Measurements from ENCODE around the gene PCDHB1. TPM values are rescaled to one million over a fixed set of nuclear protein-coding genes. Genes with fewer than 3 reads are reported as not detected.
A peak's percentile ranks its signal among the peaks of the same experiment; 100 is the strongest.
"Not testable (repeated sequence)": the region's sequence is repeated elsewhere in the genome, so short reads cannot be mapped to it uniquely, and the experiment has no call there.

The PCDHB1 gene
- total RNA-seq, 1 donor = under 0.01 TPM

DNA sequence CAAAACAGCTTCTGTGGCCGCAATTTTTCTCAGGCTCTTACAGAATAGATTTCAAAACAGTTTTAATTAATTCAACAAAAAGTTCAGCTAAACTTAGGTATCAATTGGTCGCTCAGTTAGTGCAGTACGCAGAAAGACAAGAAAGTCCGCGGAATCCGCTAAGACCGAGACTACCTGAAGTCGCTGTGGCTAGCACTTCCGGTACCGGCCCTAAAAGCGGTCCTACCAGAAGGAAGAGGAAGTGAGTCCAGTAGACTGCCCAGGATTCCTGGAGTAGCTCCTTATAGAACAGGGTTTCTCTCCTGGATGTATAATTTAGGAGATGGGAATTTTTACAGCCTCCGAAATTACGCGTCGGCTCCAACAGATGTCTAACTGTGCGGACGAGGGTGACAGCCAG, 26.7 kb downstream of the PCDHB1 start:
- DNase-seq (ENCODE audit: low read depth in 2 of 3, low spot score in 2 of 3) = no peak

GRCh38 chr5:141082228-141082627, 31.1 kb downstream of the PCDHB1 start:
- no peak for DNase-seq (ENCODE audit: low read depth in 2 of 3, low spot score in 2 of 3)

GRCh38 chr5:141084487-141084989, 33.4 kb downstream of the PCDHB1 start:
- DNase-seq (ENCODE audit: low read depth in 2 of 3, low spot score in 2 of 3) = peak in 2 of 3 donors; percentile 20 to 47

DNA sequence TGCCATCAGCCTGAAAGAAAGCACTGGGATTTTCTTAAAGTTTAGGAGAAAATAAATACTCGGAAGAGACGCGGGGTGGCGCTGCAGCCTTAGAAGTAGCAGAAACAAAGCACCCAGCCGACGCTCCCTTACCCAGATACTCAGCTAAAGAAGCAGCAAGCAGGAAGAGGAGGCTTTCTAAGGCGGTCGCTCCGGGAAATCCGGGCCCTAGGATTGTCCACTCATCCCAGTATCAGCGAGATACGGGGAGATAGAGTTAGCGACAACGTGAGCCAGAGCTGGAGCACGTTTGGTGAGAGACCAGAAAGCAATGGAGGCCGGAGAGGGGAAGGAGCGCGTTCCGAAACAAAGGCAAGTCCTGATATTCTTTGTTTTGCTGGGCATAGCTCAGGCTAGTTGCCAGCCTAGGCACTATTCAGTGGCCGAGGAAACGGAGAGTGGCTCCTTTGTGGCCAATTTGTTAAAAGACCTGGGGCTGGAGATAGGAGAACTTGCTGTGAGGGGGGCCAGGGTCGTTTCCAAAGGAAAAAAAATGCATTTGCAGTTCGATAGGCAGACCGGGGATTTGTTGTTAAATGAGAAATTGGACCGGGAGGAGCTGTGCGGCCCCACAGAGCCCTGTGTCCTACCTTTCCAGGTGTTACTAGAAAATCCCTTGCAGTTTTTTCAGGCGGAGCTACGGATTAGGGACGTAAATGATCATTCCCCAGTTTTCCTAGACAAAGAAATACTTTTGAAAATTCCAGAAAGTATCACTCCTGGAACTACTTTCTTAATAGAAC, 43.5 kb downstream of the PCDHB1 start, which contains the start of gene PCDHB2:
Gene PCDHB2 (plus strand): TSS at position 135 of the 782 bp plus-strand sequence. CDS start 176 bp downstream, at position 311.
- peak in 1 of 3 donors; percentile 5 for DNase-seq (ENCODE audit: low read depth in 2 of 3, low spot score in 2 of 3)

GRCh38 chr5:141095263-141095641, 44.1 kb downstream of the PCDHB1 start:
- no peak for DNase-seq (ENCODE audit: low read depth in 2 of 3, low spot score in 2 of 3)

DNA sequence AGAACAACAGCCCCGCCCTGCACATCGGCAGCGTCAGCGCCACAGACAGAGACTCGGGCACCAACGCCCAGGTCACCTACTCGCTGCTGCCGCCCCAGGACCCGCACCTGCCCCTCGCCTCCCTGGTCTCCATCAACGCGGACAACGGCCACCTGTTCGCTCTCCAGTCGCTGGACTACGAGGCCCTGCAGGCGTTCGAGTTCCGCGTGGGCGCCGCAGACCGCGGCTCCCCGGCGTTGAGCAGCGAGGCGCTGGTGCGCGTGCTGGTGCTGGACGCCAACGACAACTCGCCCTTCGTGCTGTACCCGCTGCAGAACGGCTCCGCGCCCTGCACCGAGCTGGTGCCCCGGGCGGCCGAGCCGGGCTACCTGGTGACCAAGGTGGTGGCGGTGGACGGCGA, 45.0 kb downstream of the PCDHB1 start:
- not testable (repeated sequence) for DNase-seq (ENCODE audit: low read depth in 2 of 3, low spot score in 2 of 3)

DNA sequence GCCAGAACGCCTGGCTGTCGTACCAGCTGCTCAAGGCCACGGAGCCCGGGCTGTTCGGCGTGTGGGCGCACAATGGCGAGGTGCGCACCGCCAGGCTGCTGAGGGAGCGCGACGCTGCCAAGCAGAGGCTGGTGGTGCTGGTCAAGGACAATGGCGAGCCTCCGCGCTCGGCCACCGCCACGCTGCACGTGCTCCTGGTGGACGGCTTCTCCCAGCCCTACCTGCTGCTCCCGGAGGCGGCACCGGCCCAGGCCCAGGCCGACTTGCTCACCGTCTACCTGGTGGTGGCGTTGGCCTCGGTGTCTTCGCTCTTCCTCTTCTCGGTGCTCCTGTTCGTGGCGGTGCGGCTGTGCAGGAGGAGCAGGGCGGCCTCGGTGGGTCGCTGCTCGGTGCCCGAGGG, 45.4 kb downstream of the PCDHB1 start:
- not testable (repeated sequence) for DNase-seq (ENCODE audit: low read depth in 2 of 3, low spot score in 2 of 3)

DNA sequence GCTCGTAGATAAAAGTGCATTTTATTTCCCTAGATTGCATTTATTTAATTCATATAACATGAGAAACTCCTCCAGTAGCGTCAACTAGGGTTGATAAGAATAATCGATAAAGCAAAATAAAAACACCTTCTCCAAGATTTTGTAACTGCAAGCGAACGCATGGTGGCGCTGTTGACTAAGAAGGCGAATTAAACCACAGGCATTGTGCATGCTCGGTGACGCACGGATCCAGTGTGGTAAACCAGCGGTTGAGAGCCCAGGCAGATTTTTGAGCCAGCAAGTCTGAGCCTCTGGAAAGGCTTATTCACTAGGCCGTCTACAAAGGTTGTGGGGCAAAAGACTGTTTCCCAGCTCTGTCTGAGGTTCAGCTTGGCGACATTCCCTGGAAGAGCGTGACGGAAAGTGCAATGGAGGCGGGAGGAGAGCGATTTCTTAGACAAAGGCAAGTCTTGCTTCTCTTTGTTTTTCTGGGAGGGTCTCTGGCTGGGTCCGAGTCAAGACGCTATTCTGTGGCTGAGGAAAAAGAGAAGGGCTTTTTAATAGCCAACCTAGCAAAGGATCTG, 49.1 kb downstream of the PCDHB1 start, which contains the start of gene PCDHB3:
Gene PCDHB3 (plus strand): TSS at position 231 of the 563 bp plus-strand sequence. CDS start 177 bp downstream, at position 408.
- peak in 1 of 3 donors; percentile 41 for DNase-seq (ENCODE audit: low read depth in 2 of 3, low spot score in 2 of 3)

- no peak for DNase-seq (ENCODE audit: low read depth in 2 of 3, low spot score in 2 of 3)
Measured at GRCh38 chr5:141101059-141101458, 49.9 kb downstream of the PCDHB1 start.

DNA sequence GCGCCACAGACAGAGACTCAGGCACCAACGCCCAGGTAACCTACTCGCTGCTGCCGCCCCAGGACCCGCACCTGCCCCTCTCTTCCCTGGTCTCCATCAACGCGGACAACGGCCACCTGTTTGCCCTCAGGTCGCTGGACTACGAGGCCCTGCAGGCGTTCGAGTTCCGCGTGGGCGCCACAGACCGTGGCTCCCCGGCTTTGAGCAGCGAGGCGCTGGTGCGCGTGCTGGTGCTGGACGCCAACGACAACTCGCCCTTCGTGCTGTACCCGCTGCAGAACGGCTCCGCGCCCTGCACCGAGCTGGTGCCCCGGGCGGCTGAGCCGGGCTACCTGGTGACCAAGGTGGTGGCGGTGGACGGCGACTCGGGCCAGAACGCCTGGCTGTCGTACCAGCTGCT, 50.9 kb downstream of the PCDHB1 start:
- not testable (repeated sequence) for DNase-seq (ENCODE audit: low read depth in 2 of 3, low spot score in 2 of 3)

DNA sequence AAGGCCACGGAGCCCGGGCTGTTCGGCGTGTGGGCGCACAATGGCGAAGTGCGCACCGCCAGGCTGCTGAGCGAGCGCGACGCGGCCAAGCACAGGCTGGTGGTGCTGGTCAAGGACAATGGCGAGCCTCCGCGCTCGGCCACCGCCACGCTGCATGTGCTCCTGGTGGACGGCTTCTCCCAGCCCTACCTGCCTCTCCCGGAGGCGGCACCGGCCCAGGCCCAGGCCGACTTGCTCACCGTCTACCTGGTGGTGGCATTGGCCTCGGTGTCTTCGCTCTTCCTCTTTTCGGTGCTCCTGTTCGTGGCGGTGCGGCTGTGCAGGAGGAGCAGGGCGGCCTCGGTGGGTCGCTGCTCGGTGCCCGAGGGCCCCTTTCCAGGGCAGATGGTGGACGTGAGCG, 51.3 kb downstream of the PCDHB1 start:
- DNase-seq (ENCODE audit: low read depth in 2 of 3, low spot score in 2 of 3) = not testable (repeated sequence)

DNA sequence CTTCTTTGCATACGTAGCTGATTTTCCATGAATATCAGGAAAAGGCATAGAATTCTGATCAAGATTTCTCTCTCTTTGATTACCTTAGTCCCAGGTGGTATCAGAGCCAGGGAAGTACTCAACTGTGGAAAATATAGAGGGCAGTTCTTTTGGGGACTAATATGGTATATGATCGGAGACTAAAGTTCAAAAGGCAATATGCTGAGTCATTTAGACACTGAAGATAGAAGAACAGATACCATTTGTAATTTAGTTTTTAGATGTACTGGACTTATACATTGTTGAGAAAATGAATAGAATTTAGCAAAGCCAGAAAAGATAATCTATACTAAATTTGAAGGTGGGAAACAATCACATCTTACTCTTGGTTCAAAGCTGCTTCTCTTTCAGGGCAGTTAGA, 54.2 kb downstream of the PCDHB1 start:
- DNase-seq (ENCODE audit: low read depth in 2 of 3, low spot score in 2 of 3) = no peak

Other genes starting within 250 kb of the PCDHB1 start
- 0.27 TPM for gene PCDHA4, start 244.3 kb upstream of the PCDHB1 start, total RNA-seq
- under 0.01 TPM for gene PCDHA5, start 229.8 kb upstream of the PCDHB1 start, total RNA-seq
- under 0.01 TPM for gene PCDHA6, start 223.4 kb upstream of the PCDHB1 start, total RNA-seq
- gene PCDHA7, start 217.1 kb upstream of the PCDHB1 start, total RNA-seq = 0.27 TPM
- gene PCDHA8, start 210.2 kb upstream of the PCDHB1 start, total RNA-seq = under 0.01 TPM
- gene PCDHA9, start 203.0 kb upstream of the PCDHB1 start, total RNA-seq = under 0.01 TPM
- gene PCDHA10, start 195.5 kb upstream of the PCDHB1 start, total RNA-seq = under 0.01 TPM
- under 0.01 TPM for gene PCDHA11, start 182.4 kb upstream of the PCDHB1 start, total RNA-seq
- under 0.01 TPM for gene PCDHA12, start 176.1 kb upstream of the PCDHB1 start, total RNA-seq
- not detected for gene PCDHA13, start 169.2 kb upstream of the PCDHB1 start, total RNA-seq
- gene PCDHAC1, start 125.1 kb upstream of the PCDHB1 start, total RNA-seq = under 0.01 TPM
- gene PCDHAC2, start 84.9 kb upstream of the PCDHB1 start, total RNA-seq = under 0.01 TPM
- 0.27 TPM for gene PCDHB2, start 43.2 kb downstream of the PCDHB1 start, total RNA-seq
- gene PCDHB3, start 49.1 kb downstream of the PCDHB1 start, total RNA-seq = under 0.01 TPM
- under 0.01 TPM for gene PCDHB4, start 70.4 kb downstream of the PCDHB1 start, total RNA-seq
- gene PCDHB5, start 83.8 kb downstream of the PCDHB1 start, total RNA-seq = under 0.01 TPM
- not detected for gene PCDHB6, start 98.7 kb downstream of the PCDHB1 start, total RNA-seq
- under 0.01 TPM for gene PCDHB7, start 121.3 kb downstream of the PCDHB1 start, total RNA-seq
- gene PCDHB8, start 126.4 kb downstream of the PCDHB1 start, total RNA-seq = not detected
- not detected for gene PCDHB16, start 131.0 kb downstream of the PCDHB1 start, total RNA-seq
- gene PCDHB9, start 135.8 kb downstream of the PCDHB1 start, total RNA-seq = not detected
- under 0.01 TPM for gene PCDHB10, start 141.0 kb downstream of the PCDHB1 start, total RNA-seq
- 0.27 TPM for gene PCDHB11, start 148.3 kb downstream of the PCDHB1 start, total RNA-seq
- gene PCDHB12, start 157.3 kb downstream of the PCDHB1 start, total RNA-seq = not detected
- gene PCDHB13, start 162.5 kb downstream of the PCDHB1 start, total RNA-seq = under 0.01 TPM
- gene PCDHB14, start 172.0 kb downstream of the PCDHB1 start, total RNA-seq = under 0.01 TPM
- under 0.01 TPM for gene PCDHB15, start 194.0 kb downstream of the PCDHB1 start, total RNA-seq